K562 (cell line): ENCODE results near the gene LRRC71. TPM values are rescaled to one million over a fixed set of nuclear protein-coding genes. Genes with fewer than 3 reads are reported as not detected.

Experiments
- ATAC-seq: fragments of 200-7000 bp; cut with Tn5 transposase; 3 replicates; pipeline ENCODE4 v1.9.1; 2020; ENCODE audit warnings: moderate library complexity
- BruUV-seq: library from RNA; stranded (reverse); fragments of 400-500 nt; replicated peaks from 2 replicates; lab custom pipeline; 2021; lab: Mats Ljungman, UMichigan
- CTCF ChIA-PET: fragments of 300-600 bp; formaldehyde crosslinking; extraction: SDS; loops from one replicate; lab custom pipeline; 2021; ENCODE audit warnings: low intra/inter-chr PET ratio; lab: Yijun Ruan, JAX
- POLR2A ChIA-PET: fragments of 300-600, 350-650 bp; sonication (Branson Sonifier 250); formaldehyde crosslinking; extraction: SDS; loops from one replicate; lab custom pipeline; 2021; ENCODE audit warnings: antibody characterized with exemption, inconsistent platforms; lab: Yijun Ruan, JAX
- DNase-seq, 4 experiments: peaks; one replicate each; pipeline versions ENCODE4 v3.0.0 to v3.0.0-alpha.2; 2011 to 2018; ENCODE audit warnings: low spot score in 3 of 4, mixed read lengths in 3 of 4; ENCODE audit errors: extremely low read depth in 1 of 4
- FAIRE-seq: peaks from 2 replicates; lab custom pipeline; 2011; peaks lifted over from hg19 to GRCh38; lab: Jason Lieb, UNC
- H2AFZ ChIP-seq: 2 replicates; pipeline ENCODE4 v1.6.0; 2011; ENCODE audit warnings: low read depth, low read length, control low read depth, inconsistent platforms
- H3K27ac ChIP-seq: fragments of 200-600 bp; 3 replicates; pipeline ENCODE4 v1.8.0; 2011; ENCODE audit warnings: low read depth, mild to moderate bottlenecking, control low read depth, inconsistent platforms, low read length, moderate library complexity, mixed read lengths; ENCODE audit errors: extremely low read depth
- H3K27me3 ChIP-seq, 2 experiments: fragments of 300-600 bp in 1 of 2; 2 replicates in 1 of 2; 3 replicates in 1 of 2; pipeline versions ENCODE4 v1.6.0 to v1.8.0; 2011; ENCODE audit warnings: inconsistent platforms in 2 of 2, low read length in 2 of 2, mild to moderate bottlenecking in 1 of 2, mixed read lengths in 1 of 2, moderate library complexity in 1 of 2; ENCODE audit not compliant: control insufficient read depth in 2 of 2, insufficient read depth in 2 of 2
- H3K36me3 ChIP-seq: fragments of 300-600 bp; 3 replicates; pipeline ENCODE4 v1.8.0; 2011; ENCODE audit warnings: mild to moderate bottlenecking, low read length, inconsistent platforms; ENCODE audit not compliant: control insufficient read depth, insufficient read depth
- H3K4me1 ChIP-seq, 2 experiments: fragments of 200-600 bp in 1 of 2; replicated peaks in 1 of 2; 2 replicates in 1 of 2; 3 replicates in 1 of 2; pipeline versions ENCODE4 v1.5.1 to v1.8.0; 2011; ENCODE audit warnings: inconsistent platforms in 2 of 2, low read length in 2 of 2, mild to moderate bottlenecking in 1 of 2, mixed read lengths in 1 of 2, moderate library complexity in 1 of 2; ENCODE audit not compliant: control insufficient read depth in 2 of 2, insufficient read depth in 2 of 2
- H3K4me2 ChIP-seq: 2 replicates; pipeline ENCODE4 v1.6.1; 2011; ENCODE audit warnings: low read length, control low read depth, inconsistent platforms, mixed read lengths; ENCODE audit not compliant: insufficient read depth
- H3K4me3 ChIP-seq: fragments of 200-600 bp; sonication (generic), shearing (Covaris generic); 2 replicates; pipeline ENCODE4 v1.5.1; 2016; ENCODE audit warnings: control low read depth, inconsistent platforms
- H3K79me2 ChIP-seq: fragments of 200-600 bp; 3 replicates; pipeline ENCODE4 v1.8.0; 2011; ENCODE audit warnings: low read length, inconsistent platforms; ENCODE audit not compliant: control insufficient read depth, insufficient read depth
- H3K9ac ChIP-seq, 2 experiments: 2 replicates each; pipeline versions ENCODE4 v1.6.0 to v1.6.1; 2011; ENCODE audit warnings: low read depth in 2 of 2, low read length in 2 of 2, control low read depth in 1 of 2, inconsistent platforms in 1 of 2, mild to moderate bottlenecking in 1 of 2, mixed read lengths in 1 of 2; ENCODE audit not compliant: insufficient read depth in 1 of 2
- H3K9me1 ChIP-seq: one replicate; pipeline ENCODE4 v1.6.0; 2011; ENCODE audit warnings: inconsistent platforms, mild to moderate bottlenecking, low read length, moderate library complexity; ENCODE audit not compliant: control insufficient read depth, insufficient read depth
- H3K9me3 ChIP-seq: replicated peaks from 2 replicates; pipeline ENCODE4 v1.5.1; 2011; ENCODE audit warnings: low read depth, low read length, inconsistent platforms; ENCODE audit not compliant: control insufficient read depth, insufficient read depth
- H4K20me1 ChIP-seq: replicated peaks from 2 replicates; pipeline ENCODE4 v1.6.1; 2011; ENCODE audit warnings: low read length, inconsistent platforms, mixed read lengths; ENCODE audit not compliant: control insufficient read depth, insufficient read depth
- ADNP ChIP-seq: fragments of 200-800 bp; sonication (Bioruptor generic); IDR thresholded peaks from 2 replicates; pipeline ENCODE4 v1.6.1; 2016; ENCODE audit warnings: missing genetic modification characterization, missing compliant biosample characterization
- POLR3G ChIP-seq: IDR thresholded peaks from 2 replicates; pipeline ENCODE4 v1.6.1; 2011; ENCODE audit not compliant: insufficient read length, insufficient replicate concordance; ENCODE audit errors: extremely low read depth
- PRPF4 ChIP-seq: fragments of 200-400 bp; formaldehyde crosslinking; IDR thresholded peaks from one replicate; pipeline ENCODE4 v1.6.1; 2017; ENCODE audit warnings: low read length, low read depth, mild to moderate bottlenecking; ENCODE audit not compliant: insufficient read depth, poor library complexity, severe bottlenecking
- ZFP36 ChIP-seq: fragments of 150-350 bp; IDR thresholded peaks from 2 replicates; pipeline ENCODE4 v1.6.1; 2018; ENCODE audit warnings: low read length, low read depth; ENCODE audit not compliant: partially characterized antibody
- ZNF146 ChIP-seq: IDR thresholded peaks from one replicate; pipeline ENCODE4 v1.6.1; 2018; ENCODE audit warnings: missing compliant biosample characterization; ENCODE audit not compliant: unreplicated experiment
- ZNF431 ChIP-seq: sonication (generic); formaldehyde crosslinking; IDR thresholded peaks from 2 replicates; pipeline ENCODE4 v1.8.0; 2022; ENCODE audit warnings: mild to moderate bottlenecking, missing genetic modification reagents
- WGBS: fragments of 100-300 bp; shearing (Covaris generic); methylation state at CpG from one replicate; pipeline ENCODE4 v1.1.6; 2016; ENCODE audit warnings: low coverage, mixed read lengths; ENCODE audit not compliant: insufficient coverage; ENCODE audit errors: missing lambda C conversion rate; 5-methylcytosine and 5-hydroxymethylcytosine counted together
- in situ Hi-C: fragments of 300-500 bp; cut with MboI; formaldehyde crosslinking; loops from 4 replicates; pipeline ENCODE4 v1.15.0; 2018; ENCODE audit warnings: inconsistent platforms, mixed read lengths
- intact Hi-C: fragments of 100-400 bp; cut with micrococcal nuclease; formaldehyde crosslinking; loops from 2 replicates; pipeline ENCODE4 v1.14.2; 2022
- polyA plus RNA-seq, 8 experiments: library from polyadenylated mRNA; depleted of rRNA in 4 of 8; stranded (reverse) in 5 of 8; unstranded in 3 of 8; fragments of >200 nt; fragmentation: Nextera tagmentation in 2 of 8; fragmentation: Illumina TruSeq in 1 of 8; extraction: Ambion mirVana in 2 of 8; extraction: Trizol in 1 of 8; gene quantifications; 2 replicates each; pipeline versions ENCODE4 v1.2.1 to v1.2.3, GENCODE V29; 2011 to 2014; ENCODE audit warnings: inconsistent platforms in 1 of 8, missing spikeins in 1 of 8
- total RNA-seq, 7 experiments: library from RNA; depleted of rRNA in 6 of 7; stranded (reverse); fragments of >200 nt in 6 of 7; fragmentation: Illumina TruSeq in 2 of 7; extraction: Trizol in 2 of 7; gene quantifications; 2 replicates each; pipeline versions ENCODE4 v1.2.1 to v1.2.3, GENCODE V29; 2011 to 2021; ENCODE audit warnings: low replicate concordance in 1 of 7
- TF ChIP-seq, protein P1 (sequence below): sonication (generic); formaldehyde crosslinking; IDR thresholded peaks from 2 replicates; pipeline ENCODE4 v1.9.0; 2022; ENCODE audit warnings: mild to moderate bottlenecking, missing genetic modification reagents

Gene LRRC71
- total and polyA plus RNA-seq, 9 of the 15 experiments (the other 6 are each of a cell fraction or from before 2014, with no cell fraction given): 0.06 to 1.2 (median 0.51) TPM; not detected in 1

DNA sequence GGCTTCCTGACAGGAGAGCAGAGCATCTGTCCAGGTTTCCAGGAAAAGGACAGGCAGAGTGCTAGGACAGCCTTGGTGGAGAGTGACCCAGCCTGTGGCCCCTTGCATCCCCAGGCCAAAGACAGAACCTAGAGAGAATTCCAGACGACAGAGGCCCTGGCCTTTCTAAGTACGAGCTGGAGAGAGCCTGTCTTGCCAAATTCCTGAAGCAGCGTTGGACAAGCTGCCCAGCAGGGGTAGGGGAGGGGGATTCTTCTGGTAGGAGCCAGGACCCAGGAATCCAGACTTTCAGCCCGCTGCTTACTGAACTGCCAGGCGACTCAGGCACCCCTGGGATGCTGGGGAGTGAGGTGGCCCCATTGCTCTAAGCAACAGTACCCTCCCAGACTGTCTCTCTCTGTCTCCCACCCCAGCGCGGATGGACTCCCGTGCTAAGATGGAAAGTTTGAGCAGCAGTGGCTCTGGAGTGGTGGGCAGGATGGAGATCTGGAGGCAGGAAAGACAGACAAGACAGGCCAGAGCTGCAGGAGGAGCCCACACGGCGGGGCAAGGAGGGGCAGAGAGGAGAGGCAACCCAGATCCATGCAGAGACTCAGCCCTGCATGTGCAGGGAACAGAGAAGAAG lies 35.8 kb upstream of the LRRC71 start:
- no peaks in the 10 kb centered on the region for H3K27me3 ChIP-seq
- H4K20me1 ChIP-seq: no peaks in the 10 kb centered on the region
- 52% methylated on average over 10 of the region's 10 CpGs for WGBS
- no peaks in the 10 kb centered on the region for H3K36me3 ChIP-seq
- no peak overlapping the region for H2AFZ ChIP-seq
- TF ChIP-seq POLR3G (no peak), ADNP (tag) (no peak), PRPF4 (no peak)
- TF ChIP-seq, protein P1, sequence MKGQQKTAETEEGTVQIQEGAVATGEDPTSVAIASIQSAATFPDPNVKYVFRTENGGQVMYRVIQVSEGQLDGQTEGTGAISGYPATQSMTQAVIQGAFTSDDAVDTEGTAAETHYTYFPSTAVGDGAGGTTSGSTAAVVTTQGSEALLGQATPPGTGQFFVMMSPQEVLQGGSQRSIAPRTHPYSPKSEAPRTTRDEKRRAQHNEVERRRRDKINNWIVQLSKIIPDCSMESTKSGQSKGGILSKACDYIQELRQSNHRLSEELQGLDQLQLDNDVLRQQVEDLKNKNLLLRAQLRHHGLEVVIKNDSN: no peak
- in situ Hi-C loops (no loop called here), intact Hi-C loops (no loop called here)
- peaks cover 14 to 17% of the 10 kb centered on the region in 2 experiments; a peak in 4 of 5 replicates for H3K4me1 ChIP-seq
- FAIRE-seq (no peak), DNase-seq (no peak), ATAC-seq (no peak)
- CTCF ChIA-PET: no interaction called here
- POLR2A ChIA-PET: interaction anchor here (0.6 to 2.1 kb wide), 3 partner anchors 10 to 112 kb away, joined by 3 to 7 read pairs (median 3); no protein-coding TSS in a partner anchor
- no peak overlapping the region for H3K4me2 ChIP-seq
- no TSS peak for BruUV-seq
- no peaks in the 10 kb centered on the region for H3K79me2 ChIP-seq
- H3K9me1 ChIP-seq: no peaks in the 10 kb centered on the region
- H3K4me3 ChIP-seq: no peak overlapping the region
- H3K9ac ChIP-seq: peak overlapping the region in 1 of 2 experiments; percentile 61; a peak in 2 of 4 replicates
- H3K9me3 ChIP-seq: no peaks in the 10 kb centered on the region
- H3K27ac ChIP-seq: no peak overlapping the region

DNA sequence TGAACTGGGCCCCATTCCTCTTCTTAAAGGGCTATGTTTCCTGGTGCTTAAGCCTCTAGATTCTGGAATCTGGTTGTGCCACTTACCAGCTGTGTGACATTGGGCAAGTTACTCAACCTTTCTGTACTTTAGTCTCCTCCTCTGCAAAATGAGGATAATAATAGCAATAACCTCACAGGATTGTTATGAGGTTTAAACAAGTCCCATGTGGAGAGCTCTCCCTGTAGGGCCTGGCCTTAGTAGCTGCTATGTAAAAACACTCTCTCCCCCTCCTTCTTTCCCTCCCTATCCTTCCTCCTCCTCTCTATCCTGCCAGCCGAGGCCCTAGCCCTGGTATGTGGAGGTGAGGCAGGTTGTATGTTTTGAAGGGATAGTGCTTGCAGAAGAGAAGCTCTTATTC lies 35.1 kb upstream of the LRRC71 start:
- intact Hi-C loops (no loop called here), in situ Hi-C loops (no loop called here)
- no TSS peak for BruUV-seq
- Histone ChIP-seq H3K4me2 (no peak overlapping the region), H3K36me3 (no peaks in the 10 kb centered on the region), H3K9me3 (no peaks in the 10 kb centered on the region), H3K27me3 (no peaks in the 10 kb centered on the region), H2AFZ (no peak overlapping the region), H3K9me1 (no peaks in the 10 kb centered on the region), H3K27ac (no peak overlapping the region), H3K4me1 (peaks cover 17% of the 10 kb centered on the region in 2 experiments; a peak in 4 of 5 replicates), H4K20me1 (no peaks in the 10 kb centered on the region), H3K9ac (no peak overlapping the region), H3K79me2 (no peaks in the 10 kb centered on the region), H3K4me3 (no peak overlapping the region)
- TF ChIP-seq ZFP36 (peak; percentile 34), ZNF431 (CRISPR knock-in tag) (peak; percentile 78), ZNF146 (CRISPR knock-in tag) (no peak)
- FAIRE-seq: no peak
- ChIA-PET CTCF (no interaction called here), POLR2A (interaction anchor here (0.7 to 2.1 kb wide), 2 partner anchors 10 to 1906 kb away, joined by 4 to 7 read pairs; no protein-coding TSS in a partner anchor)
- DNase-seq: no peak
- WGBS: 73% methylated on average over 1 of the region's 1 CpG
- no peak for ATAC-seq
